AG10803 (cell line): ENCODE results near the gene STAMBPL1.

ENCODE experiments used
- DNase-seq: peaks from one replicate; pipeline ENCODE4 v3.0.0; 2010; ENCODE audit warnings: low read depth
- H3K4me3 ChIP-seq: 2 replicates; pipeline ENCODE4 v1.5.1; 2011; ENCODE audit warnings: mild to moderate bottlenecking, low read length, control low read depth
- CTCF ChIP-seq: conservative IDR thresholded peaks from 2 replicates; pipeline ENCODE4 v1.5.1; 2011; ENCODE audit warnings: mild to moderate bottlenecking, low read length, control low read depth, inconsistent platforms

Gene STAMBPL1

GRCh38 chr10:88938938-88939337, 58.9 kb downstream of the STAMBPL1 start:
- no peak for TF ChIP-seq CTCF
- no peak overlapping the region for H3K4me3 ChIP-seq
- DNase-seq: no peak

GRCh38 chr10:88941026-88941425, 61.0 kb downstream of the STAMBPL1 start:
- DNase-seq: no peak
- H3K4me3 ChIP-seq: no peak overlapping the region
- no peak for TF ChIP-seq CTCF

GRCh38 chr10:88943778-88944177, 63.7 kb downstream of the STAMBPL1 start:
- no peak overlapping the region for H3K4me3 ChIP-seq
- DNase-seq: no peak
- no peak for TF ChIP-seq CTCF

- no peak overlapping the region for H3K4me3 ChIP-seq
- DNase-seq: no peak
- TF ChIP-seq CTCF: no peak
These were observed 64.8 kb downstream of the STAMBPL1 start for GRCh38 chr10:88944813-88945212.

- no peak for TF ChIP-seq CTCF
- H3K4me3 ChIP-seq: no peak overlapping the region
- DNase-seq: no peak
These were observed 66.2 kb downstream of the STAMBPL1 start for GRCh38 chr10:88946200-88946599.

GRCh38 chr10:88946965-88947590, 67.0 kb downstream of the STAMBPL1 start:
- H3K4me3 ChIP-seq: no peak overlapping the region
- no peak for DNase-seq
- TF ChIP-seq CTCF: no peak

- peak overlapping the region; percentile 27 for H3K4me3 ChIP-seq
- DNase-seq: no peak
- no peak for TF ChIP-seq CTCF
These were observed 69.0 kb downstream of the STAMBPL1 start for GRCh38 chr10:88949051-88949450.
